HG02870 (cell line): Measurements from ENCODE around the gene DOK3.

ENCODE experiments used
- ATAC-seq: cut with Tn5 transposase; IDR thresholded peaks from one replicate; pipeline ENCODE4 v1.9.1; 2021; ENCODE audit warnings: mild to moderate bottlenecking, moderate library complexity; ENCODE audit not compliant: unreplicated experiment

Gene DOK3, protein sequence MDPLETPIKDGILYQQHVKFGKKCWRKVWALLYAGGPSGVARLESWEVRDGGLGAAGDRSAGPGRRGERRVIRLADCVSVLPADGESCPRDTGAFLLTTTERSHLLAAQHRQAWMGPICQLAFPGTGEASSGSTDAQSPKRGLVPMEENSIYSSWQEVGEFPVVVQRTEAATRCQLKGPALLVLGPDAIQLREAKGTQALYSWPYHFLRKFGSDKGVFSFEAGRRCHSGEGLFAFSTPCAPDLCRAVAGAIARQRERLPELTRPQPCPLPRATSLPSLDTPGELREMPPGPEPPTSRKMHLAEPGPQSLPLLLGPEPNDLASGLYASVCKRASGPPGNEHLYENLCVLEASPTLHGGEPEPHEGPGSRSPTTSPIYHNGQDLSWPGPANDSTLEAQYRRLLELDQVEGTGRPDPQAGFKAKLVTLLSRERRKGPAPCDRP

DNA sequence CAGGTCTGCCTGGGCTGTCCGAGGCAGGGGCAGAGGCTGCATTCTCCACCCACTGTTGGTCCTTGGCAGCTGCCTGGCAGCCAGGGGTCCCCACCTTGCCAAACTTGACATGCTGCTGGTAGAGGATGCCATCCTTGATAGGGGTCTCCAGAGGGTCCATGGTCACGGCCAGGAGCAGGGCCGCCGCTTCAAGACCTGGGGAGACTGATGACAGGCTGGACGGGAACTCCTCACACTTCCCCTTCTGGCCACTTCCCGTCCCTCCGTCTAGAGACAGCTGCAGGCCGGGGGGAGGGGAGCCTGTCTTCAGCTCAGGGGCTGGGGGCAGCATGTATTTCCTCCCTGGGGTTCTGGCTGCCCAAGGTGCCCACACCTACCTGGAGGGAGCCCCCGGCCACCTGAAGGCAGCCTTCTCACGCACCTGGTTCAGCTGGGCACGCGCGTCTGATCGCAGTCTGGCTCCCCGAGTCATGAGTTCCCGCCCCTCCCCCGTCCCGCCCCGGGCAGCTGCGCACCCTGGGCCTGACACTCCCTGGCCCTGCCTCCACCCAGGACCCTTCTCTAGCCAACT lies at the start of gene DOK3:
Gene DOK3 (minus strand): TSS at position 446 of the 571 bp plus-strand sequence. CDS start 286 bp downstream, at position 160.
- ATAC-seq, result peak; percentile 26

DNA sequence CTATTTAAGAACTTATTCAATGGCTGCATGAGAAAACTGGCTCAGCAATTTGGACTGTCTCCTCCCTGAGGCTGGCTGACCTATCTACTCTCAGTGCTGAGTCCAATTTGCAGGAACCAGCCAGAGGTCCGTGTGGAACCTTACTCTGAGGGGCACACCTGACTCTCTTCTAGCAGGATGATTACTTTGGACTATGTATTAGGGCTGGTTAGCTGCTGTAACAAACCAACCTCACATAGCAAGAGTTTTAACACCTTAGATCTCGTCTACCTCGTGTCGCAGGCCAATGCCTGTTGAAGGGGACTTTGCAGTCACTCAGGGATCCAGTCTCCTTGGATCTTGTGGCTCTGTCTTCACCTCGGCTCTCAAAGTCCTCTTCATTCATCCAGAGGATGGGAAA lies 48.2 kb upstream of the DOK3 start:
- no peak for ATAC-seq

- ATAC-seq, result no peak
Observed at GRCh38 chr5:177557041-177557647, 47.5 kb upstream of the DOK3 start.

GRCh38 chr5:177555665-177556064 lies 46.0 kb upstream of the DOK3 start:
- ATAC-seq, result no peak

DNA sequence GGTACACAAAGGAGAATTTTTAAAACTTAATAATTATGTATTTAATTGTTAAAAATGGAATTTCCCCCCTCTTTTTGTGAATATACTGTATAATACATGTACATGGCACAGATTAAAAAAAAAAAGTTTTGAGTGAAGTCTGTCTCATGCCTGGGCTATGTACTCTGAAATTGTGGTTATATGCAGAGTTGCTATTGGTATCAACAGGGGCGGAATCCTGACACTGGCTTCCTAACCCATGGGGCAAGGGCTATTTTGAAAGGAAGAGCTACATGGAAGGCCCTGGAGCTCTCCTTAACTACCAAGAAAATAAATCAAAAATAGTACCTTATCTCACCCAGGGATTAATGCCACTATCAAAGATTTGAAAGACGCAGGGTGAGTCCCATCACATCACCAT lies 45.6 kb upstream of the DOK3 start:
- no peak for ATAC-seq

- peak; percentile 86 for ATAC-seq
Observed at GRCh38 chr5:177554474-177555111, 45.0 kb upstream of the DOK3 start, which contains the start of gene FAM193B. TSS of gene FAM193B (minus strand) at chr5:177554563. CDS start at chr5:177554458, 105 bp downstream.

GRCh38 chr5:177553671-177554429 lies 44.2 kb upstream of the DOK3 start:
- ATAC-seq, result peak; percentile 37

DNA sequence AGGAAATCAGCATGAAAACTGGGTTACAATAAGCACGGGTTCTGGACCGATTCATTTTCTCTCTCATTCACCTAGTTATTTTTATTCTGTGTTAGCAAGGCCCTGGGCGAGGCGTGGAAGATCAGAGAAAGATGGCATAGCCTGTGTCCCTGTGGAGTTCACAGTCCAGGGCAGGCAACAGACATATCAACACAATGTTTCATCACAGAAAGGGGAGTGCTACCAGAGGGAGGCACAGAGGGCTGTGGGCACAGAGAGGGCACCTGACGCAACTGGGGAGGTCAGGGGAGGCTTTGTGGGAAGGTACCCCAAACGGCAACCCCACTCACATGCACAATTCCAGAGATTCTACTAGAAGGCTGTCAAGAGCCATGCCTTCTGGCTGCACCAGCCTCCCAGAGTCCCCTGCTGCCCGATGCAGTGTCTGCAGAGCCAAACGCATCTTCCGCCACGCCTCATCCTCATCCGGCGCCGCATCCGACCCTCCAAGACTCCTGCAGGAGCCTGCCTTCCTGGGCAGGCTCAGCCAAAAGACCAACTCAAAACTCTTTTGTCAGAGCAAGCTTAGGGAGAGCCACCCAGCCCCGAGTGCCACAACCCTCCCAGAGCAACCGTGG lies 43.3 kb upstream of the DOK3 start:
- no peak for ATAC-seq

GRCh38 chr5:177550122-177550521 lies 40.5 kb upstream of the DOK3 start:
- ATAC-seq, result no peak

GRCh38 chr5:177548495-177548894 lies 38.9 kb upstream of the DOK3 start:
- no peak for ATAC-seq

- no peak for ATAC-seq
Observed at GRCh38 chr5:177547736-177548135, 38.1 kb upstream of the DOK3 start.

DNA sequence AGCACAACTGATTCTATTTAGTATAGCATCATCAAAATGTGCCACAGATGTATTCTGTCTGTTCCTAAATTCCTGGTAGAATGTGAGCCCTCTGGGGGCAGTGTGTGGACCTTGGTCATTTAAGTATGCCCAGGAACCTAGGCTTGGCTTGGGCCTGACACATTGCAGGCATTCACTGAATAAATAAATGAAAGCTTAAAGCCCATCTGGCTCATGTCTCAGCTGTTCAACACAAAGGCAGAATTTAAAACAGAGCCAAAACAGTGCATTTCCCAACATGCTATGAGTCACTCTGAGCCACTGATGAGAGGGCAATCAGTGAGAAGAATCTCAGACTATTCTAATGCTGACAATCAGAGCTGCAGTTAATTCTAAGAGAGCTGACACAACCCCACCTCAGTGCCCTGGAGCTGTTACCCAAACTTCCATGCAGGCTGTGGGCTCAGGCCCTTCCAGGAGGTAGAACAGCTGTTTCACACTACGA lies 36.7 kb upstream of the DOK3 start:
- no peak for ATAC-seq

- ATAC-seq, result no peak
Observed at GRCh38 chr5:177545487-177546257, 36.0 kb upstream of the DOK3 start.

DNA sequence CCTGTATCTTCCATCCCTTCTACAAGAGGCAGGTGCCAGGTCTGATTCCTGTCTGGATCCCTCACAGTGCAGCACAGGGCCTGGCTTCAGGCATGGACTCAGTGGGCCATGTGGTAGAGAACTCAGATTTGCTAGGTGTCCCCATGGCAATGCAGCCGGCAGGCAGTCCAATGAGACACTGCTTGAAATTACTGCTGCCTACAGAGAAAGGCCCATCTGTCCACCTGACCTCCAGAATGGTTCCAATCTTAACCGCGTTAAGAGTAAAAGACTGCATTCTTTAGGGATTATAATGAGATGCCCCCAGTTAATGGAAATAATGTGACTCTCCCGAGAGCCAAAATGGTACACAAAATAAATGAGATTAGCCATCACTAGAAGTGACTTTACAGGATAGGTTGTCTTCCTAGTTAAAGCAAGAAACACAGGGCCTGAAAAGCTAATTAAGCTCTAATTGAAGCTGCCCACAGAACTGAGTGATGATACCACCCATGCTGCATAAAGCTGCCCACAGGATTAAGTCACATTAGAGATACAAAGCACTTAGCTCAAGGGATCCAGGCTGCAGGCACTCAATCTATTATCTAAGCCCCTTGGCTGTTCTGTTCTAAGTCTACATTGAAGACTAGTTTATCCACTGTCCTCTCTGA lies 33.3 kb upstream of the DOK3 start:
- no peak for ATAC-seq

GRCh38 chr5:177540438-177540837 lies 30.8 kb upstream of the DOK3 start:
- ATAC-seq, result no peak

GRCh38 chr5:177539411-177539810 lies 29.8 kb upstream of the DOK3 start:
- no peak for ATAC-seq

- no peak for ATAC-seq
Observed at GRCh38 chr5:177538876-177539275, 29.2 kb upstream of the DOK3 start.

GRCh38 chr5:177537389-177538361 lies 28.0 kb upstream of the DOK3 start:
- no peak for ATAC-seq
